HCEC 1CT (cell line): Measurements from ENCODE around the gene FOXO1.
A peak's percentile ranks its signal among the peaks of the same experiment; 100 is the strongest.

Experiments
- DNase-seq: peaks from one replicate; pipeline ENCODE4 v3.0.0-alpha.2; 2017

The FOXO1 gene

GRCh38 chr13:40604135-40604534 lies 62.3 kb downstream of the FOXO1 start:
- no peak for DNase-seq

- DNase-seq = no peak
These were observed 66.2 kb downstream of the FOXO1 start for GRCh38 chr13:40600149-40600751.

GRCh38 chr13:40599747-40600146 lies 66.7 kb downstream of the FOXO1 start:
- DNase-seq = no peak

DNA sequence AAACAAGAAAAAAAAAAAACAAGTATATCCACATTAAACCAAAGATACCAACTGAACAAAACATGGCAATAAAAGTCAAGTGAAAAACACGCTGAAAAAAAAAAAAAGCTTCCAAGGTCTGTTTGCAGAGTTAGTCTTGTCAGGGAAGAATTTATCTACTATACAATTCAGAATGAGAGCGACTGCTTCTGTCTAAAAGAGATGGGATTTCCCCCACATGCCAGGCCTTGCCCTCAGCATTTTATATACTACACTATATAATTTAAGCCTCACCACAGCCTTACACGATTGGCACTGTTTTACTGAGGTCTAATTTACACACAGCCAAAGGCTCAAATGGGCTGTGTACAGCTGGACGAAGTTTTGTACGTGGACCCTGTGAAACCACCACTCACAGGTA lies 67.3 kb downstream of the FOXO1 start:
- DNase-seq = no peak

DNA sequence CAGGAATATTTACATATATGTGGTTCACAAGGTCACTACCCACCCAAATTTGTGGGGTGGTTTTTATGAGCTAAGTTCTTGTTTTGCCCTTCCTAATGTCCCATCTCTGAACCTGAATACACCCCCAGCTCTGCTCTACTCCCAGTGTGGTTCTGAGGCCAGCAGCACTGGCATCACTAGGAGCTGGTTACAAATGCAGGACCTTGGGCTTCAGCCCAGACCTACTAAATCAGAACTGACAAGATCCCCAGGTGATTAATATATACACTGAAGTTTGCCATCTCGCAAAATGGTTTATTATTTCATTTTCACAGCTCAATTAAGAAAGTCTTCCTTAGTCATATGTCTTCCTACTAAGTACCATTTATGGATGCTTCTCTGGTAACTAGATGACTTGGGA lies 67.9 kb downstream of the FOXO1 start:
- DNase-seq = no peak

- no peak for DNase-seq
These were observed 68.6 kb downstream of the FOXO1 start for GRCh38 chr13:40597735-40598365.

DNA sequence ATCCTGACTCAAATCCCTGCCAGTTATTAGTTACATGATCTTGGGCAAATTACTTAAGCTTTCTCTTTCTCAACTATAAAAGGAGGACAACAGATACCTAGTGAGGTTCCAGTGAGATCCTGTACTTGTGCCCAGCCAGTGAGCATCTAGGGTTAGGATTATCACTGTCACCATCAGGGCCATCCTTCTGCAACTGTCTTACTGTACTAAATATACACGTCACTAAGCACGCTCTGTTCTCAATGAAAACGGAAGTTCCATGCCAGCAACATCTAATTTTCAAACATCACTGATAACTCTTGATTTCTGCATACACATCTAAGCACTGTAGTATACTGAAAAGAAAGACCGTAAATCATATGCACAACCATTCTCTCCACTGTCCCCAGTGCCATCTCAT lies 70.0 kb downstream of the FOXO1 start:
- no peak for DNase-seq

GRCh38 chr13:40595693-40596092 lies 70.7 kb downstream of the FOXO1 start:
- DNase-seq = no peak

GRCh38 chr13:40592035-40592434 lies 74.4 kb downstream of the FOXO1 start:
- no peak for DNase-seq

- no peak for DNase-seq
These were observed 75.3 kb downstream of the FOXO1 start for GRCh38 chr13:40591091-40591490.

DNA sequence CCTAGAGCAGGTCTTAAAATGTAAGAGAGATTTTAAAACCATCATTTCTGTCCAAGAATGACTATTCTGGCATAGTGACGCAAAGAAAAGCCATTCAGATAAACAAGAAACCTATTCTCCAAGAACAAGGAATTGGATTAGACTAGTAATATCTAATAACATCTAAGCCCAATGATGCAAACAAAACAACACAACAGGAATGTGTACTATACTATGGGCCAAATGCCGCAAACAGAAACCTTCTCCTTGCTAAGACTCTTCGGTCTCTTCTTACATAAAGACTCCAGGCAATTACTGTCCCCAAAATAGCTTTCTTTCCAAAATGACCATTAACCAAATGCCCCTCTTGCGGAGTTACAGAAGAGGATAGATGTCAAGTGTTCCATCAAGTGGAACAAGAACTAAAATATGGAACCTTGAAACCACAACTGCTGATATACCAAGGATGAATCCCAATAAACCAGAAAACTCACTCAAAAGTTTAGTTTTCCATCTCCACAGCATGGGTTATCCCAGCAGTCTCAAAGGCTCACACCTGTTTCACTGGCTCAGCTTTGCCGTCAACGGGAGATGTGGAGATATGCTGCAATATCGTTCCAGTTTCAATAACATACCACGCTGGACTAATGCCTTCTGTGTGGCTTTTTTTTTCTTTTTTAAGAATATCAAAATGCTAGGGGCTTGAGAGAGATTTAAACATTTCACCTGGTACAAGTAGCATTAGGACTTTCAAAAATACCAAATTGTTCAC lies 76.2 kb downstream of the FOXO1 start:
- DNase-seq = no peak

- DNase-seq = peak; percentile 40
These were observed 76.9 kb downstream of the FOXO1 start for GRCh38 chr13:40589285-40590109.

DNA sequence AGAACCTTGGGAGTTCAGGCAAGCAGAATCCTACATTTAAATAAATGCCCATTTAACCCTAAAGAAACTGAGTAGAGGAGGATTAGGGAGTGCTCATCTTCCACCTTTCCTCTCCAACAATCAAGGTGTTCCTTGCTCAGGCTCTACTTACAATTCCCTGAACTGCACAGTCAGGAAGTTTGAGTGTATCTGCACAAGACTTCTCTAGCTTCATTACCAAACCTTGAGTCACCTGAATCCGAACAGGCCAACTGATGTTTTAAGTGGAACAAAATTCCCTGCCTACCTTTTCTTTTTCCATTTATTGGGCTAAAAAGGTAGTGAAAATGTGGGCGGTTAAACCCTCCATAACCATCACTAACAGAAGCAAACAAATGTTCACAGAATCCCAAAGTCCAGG lies 78.3 kb downstream of the FOXO1 start:
- DNase-seq = no peak

DNA sequence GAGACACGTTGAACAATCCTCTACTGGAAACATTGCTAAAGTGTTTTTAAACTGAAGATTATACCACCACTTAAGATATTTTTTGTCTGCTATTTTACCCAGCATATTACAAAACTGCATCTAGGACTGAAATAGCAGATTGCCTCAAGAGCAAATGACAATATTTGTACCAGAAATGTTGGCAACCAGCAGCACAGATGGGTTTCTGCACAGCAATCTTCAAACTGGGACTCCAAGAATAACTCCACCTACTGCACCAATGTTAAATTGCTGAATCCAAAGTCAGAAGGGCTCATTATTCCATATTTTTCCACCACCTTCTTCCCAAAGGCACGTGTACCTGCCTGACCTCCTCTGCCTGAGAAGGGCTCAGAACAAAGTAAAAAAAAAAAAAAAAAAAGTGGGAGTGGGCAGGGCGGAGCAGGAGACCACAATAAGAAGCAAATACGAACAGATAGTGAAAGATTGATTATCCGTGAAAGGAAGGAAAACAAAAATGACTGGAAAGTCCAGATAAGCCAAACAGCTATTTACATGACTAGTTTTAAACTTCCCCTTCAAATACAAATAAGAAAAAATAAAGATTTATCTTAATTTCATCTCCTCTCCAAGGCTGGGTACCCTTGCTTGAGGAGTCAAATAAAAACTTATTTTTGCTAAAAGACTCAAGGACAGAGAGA lies 79.4 kb downstream of the FOXO1 start:
- DNase-seq = no peak

- no peak for DNase-seq
These were observed 80.5 kb downstream of the FOXO1 start for GRCh38 chr13:40585911-40586471.

DNA sequence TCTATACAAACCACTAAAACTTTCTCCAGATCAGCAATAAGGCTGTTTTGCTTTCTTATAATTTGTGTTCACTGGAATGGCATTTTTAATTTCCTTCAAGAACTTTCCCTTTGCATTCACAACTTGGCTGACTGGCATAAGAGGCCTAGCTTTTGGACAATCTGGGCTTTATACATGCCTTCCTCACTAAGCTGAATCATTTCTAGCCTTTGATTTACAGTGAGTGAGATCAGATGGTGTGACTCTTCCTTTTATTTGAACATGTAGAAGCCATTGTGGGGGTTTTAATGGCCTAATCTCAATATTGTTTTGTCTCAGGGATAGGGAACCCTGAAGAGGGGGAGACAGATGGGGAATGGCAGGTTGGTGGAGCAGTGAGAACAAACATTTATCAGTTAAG lies 82.7 kb downstream of the FOXO1 start:
- no peak for DNase-seq

- no peak for DNase-seq
These were observed 83.9 kb downstream of the FOXO1 start for GRCh38 chr13:40582531-40582930.

DNA sequence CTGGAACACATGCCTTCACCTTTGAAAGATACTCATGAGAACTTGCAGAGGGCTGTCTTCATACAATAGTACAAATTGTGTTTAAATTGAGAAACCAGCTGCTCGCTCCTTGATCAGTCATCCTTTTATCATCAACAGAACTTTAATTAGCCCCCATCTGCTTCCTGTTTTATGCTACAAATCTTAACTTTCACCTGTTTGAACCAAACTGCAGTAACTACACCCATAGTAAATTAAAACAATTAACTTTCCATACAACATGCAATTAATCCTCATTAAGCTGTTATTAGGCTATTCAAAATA lies 85.2 kb downstream of the FOXO1 start:
- no peak for DNase-seq

GRCh38 chr13:40580566-40581276 lies 85.7 kb downstream of the FOXO1 start:
- DNase-seq = no peak

- DNase-seq = no peak
These were observed 86.9 kb downstream of the FOXO1 start for GRCh38 chr13:40579535-40579934.

DNA sequence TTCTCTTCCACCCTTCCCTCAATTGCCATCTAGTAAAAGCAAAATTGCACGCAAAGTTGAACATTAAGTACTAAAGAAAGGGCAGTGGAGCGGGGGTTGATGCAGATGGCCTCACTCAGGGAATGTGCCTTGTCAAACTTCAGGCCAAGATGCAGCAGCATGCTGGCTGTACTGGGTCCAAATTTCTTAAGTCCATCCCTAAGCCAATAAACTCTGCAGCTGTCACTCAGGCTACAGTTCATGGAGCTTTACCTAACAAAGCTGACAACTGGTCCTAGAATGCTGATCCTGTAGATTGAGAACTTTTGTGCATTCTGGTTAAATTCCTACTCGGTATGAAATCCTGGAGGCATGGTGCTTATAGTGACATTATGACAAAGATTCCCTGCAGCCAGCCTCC lies 88.4 kb downstream of the FOXO1 start:
- DNase-seq = no peak

DNA sequence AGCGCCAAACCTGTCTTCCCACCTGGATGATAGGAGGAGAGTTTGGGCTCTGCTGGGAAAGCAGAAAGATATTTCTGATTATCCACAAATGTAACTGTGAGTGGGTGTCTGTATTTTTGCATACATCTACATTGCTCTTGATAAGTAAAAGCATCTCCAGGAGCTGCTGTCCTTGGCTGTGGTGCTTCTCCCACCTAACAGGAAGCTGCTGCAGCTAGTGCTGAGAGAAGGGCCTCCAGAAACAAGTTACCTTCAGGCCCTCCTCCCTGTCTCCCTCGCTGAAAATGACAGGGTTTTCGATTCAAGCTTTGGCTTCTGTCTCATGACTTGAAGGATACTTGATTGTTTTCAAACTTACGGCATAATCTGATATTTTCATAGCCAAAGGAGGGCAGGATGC lies 90.1 kb downstream of the FOXO1 start:
- no peak for DNase-seq
